Fibroblast of pulmonary artery (primary cell): ENCODE results near the gene MFSD11.
A peak's percentile ranks its signal among the peaks of the same experiment; 100 is the strongest.
"Not testable (repeated sequence)": the region's sequence is repeated elsewhere in the genome, so short reads cannot be mapped to it uniquely, and the experiment has no call there.

Source experiments
- DNase-seq: peaks from one replicate; pipeline ENCODE4 v3.0.0-alpha.2; 2010; ENCODE audit warnings: low read depth
- H3K4me3 ChIP-seq: replicated peaks from 2 replicates; pipeline ENCODE4 v1.5.1; 2011; ENCODE audit warnings: low read depth, mild to moderate bottlenecking, control low read depth, low read length, moderate library complexity
- CTCF ChIP-seq: IDR thresholded peaks from 2 replicates; pipeline ENCODE4 v1.5.1; 2011; ENCODE audit warnings: mild to moderate bottlenecking, control low read depth, low read length, inconsistent platforms; ENCODE audit errors: missing control alignments

MFSD11 gene

GRCh38 chr17:76738468-76738850, 540 bp downstream of the MFSD11 start:
- DNase-seq, result no peak
- peak overlapping the region; percentile 95 for H3K4me3 ChIP-seq
- TF ChIP-seq CTCF, result no peak

- H3K4me3 ChIP-seq, DNase-seq: not testable (repeated sequence)
Observed at GRCh38 chr17:76739568-76740115, 1.7 kb downstream of the MFSD11 start.

GRCh38 chr17:76740329-76741118, 2.6 kb downstream of the MFSD11 start:
- no peak for TF ChIP-seq CTCF
- peak; percentile 60 for DNase-seq
- H3K4me3 ChIP-seq, result no peak overlapping the region

GRCh38 chr17:76742958-76743357, 5.0 kb downstream of the MFSD11 start:
- H3K4me3 ChIP-seq, result no peak overlapping the region
- DNase-seq, result no peak
- TF ChIP-seq CTCF, result no peak

GRCh38 chr17:76744747-76745146, 6.8 kb downstream of the MFSD11 start:
- no peak for TF ChIP-seq CTCF
- DNase-seq, result no peak
- H3K4me3 ChIP-seq, result no peak overlapping the region

GRCh38 chr17:76745785-76746184, 7.9 kb downstream of the MFSD11 start:
- H3K4me3 ChIP-seq, DNase-seq: not testable (repeated sequence)

GRCh38 chr17:76747716-76748363, 9.9 kb downstream of the MFSD11 start:
- no peak for TF ChIP-seq CTCF
- H3K4me3 ChIP-seq, result no peak overlapping the region

GRCh38 chr17:76748657-76749056, 10.7 kb downstream of the MFSD11 start:
- TF ChIP-seq CTCF, result no peak
- no peak for DNase-seq
- H3K4me3 ChIP-seq, result no peak overlapping the region

More at GRCh38 chr17:76747716-76748363, 9.9 kb downstream of the MFSD11 start:
- no peak for DNase-seq
